DND-41 (cell line): ENCODE data around the gene NAA10.
A peak's percentile ranks its signal among the peaks of the same experiment; 100 is the strongest.

ENCODE experiments used
- ATAC-seq: fragments of 200-7000 bp; cut with Tn5 transposase; 3 replicates; pipeline ENCODE4 v1.9.1; 2021; ENCODE audit warnings: low read depth; ENCODE audit not compliant: insufficient read depth
- DNase-seq: peaks from one replicate; pipeline ENCODE4 v3.0.0-alpha.2; 2020
- H2AFZ ChIP-seq: 2 replicates; pipeline ENCODE4 v1.6.0; 2012; ENCODE audit warnings: low read depth, low read length
- H3K27ac ChIP-seq: 2 replicates; pipeline ENCODE4 v1.5.1; 2012; ENCODE audit warnings: low read length, inconsistent platforms
- H3K27me3 ChIP-seq: fragments of 200-600 bp; sonication (generic); 2 replicates; pipeline ENCODE4 v1.6.0; 2012; ENCODE audit warnings: low read length, mild to moderate bottlenecking, inconsistent platforms; ENCODE audit not compliant: insufficient read depth, poor library complexity
- H3K36me3 ChIP-seq: 2 replicates; pipeline ENCODE4 v1.5.1; 2012; ENCODE audit warnings: low read length, inconsistent platforms; ENCODE audit not compliant: insufficient read depth
- H3K4me1 ChIP-seq: 2 replicates; pipeline ENCODE4 v1.5.1; 2012; ENCODE audit warnings: mild to moderate bottlenecking, low read length; ENCODE audit not compliant: insufficient read depth
- H3K4me2 ChIP-seq: 2 replicates; pipeline ENCODE4 v1.6.0; 2012; ENCODE audit warnings: mild to moderate bottlenecking, moderate library complexity, low read length, inconsistent platforms; ENCODE audit not compliant: insufficient read depth
- H3K4me3 ChIP-seq, 2 experiments: fragments of 200-600 bp in 1 of 2; shearing (Covaris generic) in 1 of 2; 2 replicates each; pipeline ENCODE4 v1.5.1; 2012 to 2016; ENCODE audit warnings: inconsistent platforms in 2 of 2, low read length in 2 of 2, mild to moderate bottlenecking in 2 of 2, low read depth in 1 of 2, moderate library complexity in 1 of 2
- H3K79me2 ChIP-seq: 2 replicates; pipeline ENCODE4 v1.6.0; 2012; ENCODE audit warnings: low read length, inconsistent platforms; ENCODE audit not compliant: insufficient read depth
- H3K9ac ChIP-seq: 2 replicates; pipeline ENCODE4 v1.6.0; 2012; ENCODE audit warnings: low read depth, mild to moderate bottlenecking, inconsistent platforms, low read length, moderate library complexity
- H3K9me3 ChIP-seq: 2 replicates; pipeline ENCODE4 v1.5.1; 2012; ENCODE audit warnings: low read length, moderate library complexity, mild to moderate bottlenecking, inconsistent platforms; ENCODE audit not compliant: insufficient read depth, severe bottlenecking
- H4K20me1 ChIP-seq: 2 replicates; pipeline ENCODE4 v1.6.0; 2012; ENCODE audit warnings: low read length; ENCODE audit not compliant: insufficient read depth
- EZH2 ChIP-seq: IDR thresholded peaks from 3 replicates; pipeline ENCODE4 v1.6.1; 2012; ENCODE audit warnings: borderline replicate concordance, low read depth, mild to moderate bottlenecking, moderate library complexity, low read length, inconsistent platforms; ENCODE audit not compliant: severe bottlenecking
- TF ChIP-seq, protein P1 (sequence below): IDR thresholded peaks from 2 replicates; pipeline ENCODE4 v1.5.1; 2012; ENCODE audit warnings: borderline replicate concordance, low read length, moderate library complexity, mild to moderate bottlenecking; ENCODE audit not compliant: poor library complexity, severe bottlenecking; ENCODE audit errors: extremely low read depth

The NAA10 gene

DNA sequence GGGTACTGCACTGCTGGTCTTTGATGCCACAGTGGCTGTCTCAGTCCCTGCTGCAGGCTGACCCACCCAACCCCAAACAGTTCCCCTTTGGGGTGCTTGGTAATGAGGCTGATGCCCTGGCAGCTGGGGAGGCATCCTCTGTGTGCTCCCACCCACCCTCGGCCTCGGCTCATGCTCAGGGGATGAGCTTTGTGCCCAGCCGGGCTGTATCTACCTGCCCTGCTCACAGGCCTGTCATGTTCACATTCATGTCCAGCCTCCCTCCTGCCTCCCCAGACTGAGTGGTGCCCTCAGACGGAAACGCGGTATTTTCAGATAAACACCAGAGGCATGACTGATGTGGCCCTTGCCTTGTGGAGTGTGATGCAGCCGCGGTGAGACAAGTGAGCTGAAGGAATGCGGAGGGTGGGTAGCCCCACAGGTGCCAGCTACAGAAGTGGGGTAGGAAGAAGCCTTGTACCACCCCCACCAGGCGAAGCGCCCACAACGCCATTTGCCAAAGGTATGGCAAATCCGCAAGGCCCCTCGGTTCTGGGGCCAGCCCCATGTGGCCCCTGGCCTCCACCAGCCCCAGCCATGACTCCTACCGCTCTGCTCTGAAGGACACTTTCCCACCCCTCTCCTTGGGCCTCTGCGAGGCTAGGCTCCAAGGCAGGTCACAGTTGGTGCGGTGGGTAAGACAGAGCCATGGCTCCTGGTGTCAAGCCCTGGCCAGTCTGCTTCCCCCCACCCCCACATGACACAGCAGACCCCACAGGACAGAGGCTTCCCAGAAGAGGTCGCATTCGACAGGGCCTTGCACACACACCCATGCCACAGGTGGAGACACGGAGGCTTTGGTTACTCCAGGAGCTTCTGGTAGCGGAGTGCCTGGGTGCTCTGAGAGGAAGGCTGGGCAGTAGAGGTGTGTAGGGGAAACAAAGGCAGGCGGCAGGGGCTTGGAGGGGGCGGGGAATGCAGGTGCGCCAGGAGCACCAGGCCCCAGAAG, 11.4 kb upstream of the NAA10 start:
- Histone ChIP-seq H4K20me1 (peaks cover 2% of the 10 kb centered on the region), H3K79me2 (no peaks in the 10 kb centered on the region), H3K9ac (no peak overlapping the region), H3K4me2 (no peak overlapping the region), H3K9me3 (no peaks in the 10 kb centered on the region), H3K27ac (no peak overlapping the region), H2AFZ (no peak overlapping the region), H3K27me3 (no peaks in the 10 kb centered on the region), H3K36me3 (peaks cover 32% of the 10 kb centered on the region), H3K4me3 (no peak overlapping the region), H3K4me1 (peaks cover 13% of the 10 kb centered on the region)
- DNase-seq (no peak), ATAC-seq (no peak)
- no peak for TF ChIP-seq EZH2
- TF ChIP-seq, protein P1, sequence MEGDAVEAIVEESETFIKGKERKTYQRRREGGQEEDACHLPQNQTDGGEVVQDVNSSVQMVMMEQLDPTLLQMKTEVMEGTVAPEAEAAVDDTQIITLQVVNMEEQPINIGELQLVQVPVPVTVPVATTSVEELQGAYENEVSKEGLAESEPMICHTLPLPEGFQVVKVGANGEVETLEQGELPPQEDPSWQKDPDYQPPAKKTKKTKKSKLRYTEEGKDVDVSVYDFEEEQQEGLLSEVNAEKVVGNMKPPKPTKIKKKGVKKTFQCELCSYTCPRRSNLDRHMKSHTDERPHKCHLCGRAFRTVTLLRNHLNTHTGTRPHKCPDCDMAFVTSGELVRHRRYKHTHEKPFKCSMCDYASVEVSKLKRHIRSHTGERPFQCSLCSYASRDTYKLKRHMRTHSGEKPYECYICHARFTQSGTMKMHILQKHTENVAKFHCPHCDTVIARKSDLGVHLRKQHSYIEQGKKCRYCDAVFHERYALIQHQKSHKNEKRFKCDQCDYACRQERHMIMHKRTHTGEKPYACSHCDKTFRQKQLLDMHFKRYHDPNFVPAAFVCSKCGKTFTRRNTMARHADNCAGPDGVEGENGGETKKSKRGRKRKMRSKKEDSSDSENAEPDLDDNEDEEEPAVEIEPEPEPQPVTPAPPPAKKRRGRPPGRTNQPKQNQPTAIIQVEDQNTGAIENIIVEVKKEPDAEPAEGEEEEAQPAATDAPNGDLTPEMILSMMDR: no peak

DNA sequence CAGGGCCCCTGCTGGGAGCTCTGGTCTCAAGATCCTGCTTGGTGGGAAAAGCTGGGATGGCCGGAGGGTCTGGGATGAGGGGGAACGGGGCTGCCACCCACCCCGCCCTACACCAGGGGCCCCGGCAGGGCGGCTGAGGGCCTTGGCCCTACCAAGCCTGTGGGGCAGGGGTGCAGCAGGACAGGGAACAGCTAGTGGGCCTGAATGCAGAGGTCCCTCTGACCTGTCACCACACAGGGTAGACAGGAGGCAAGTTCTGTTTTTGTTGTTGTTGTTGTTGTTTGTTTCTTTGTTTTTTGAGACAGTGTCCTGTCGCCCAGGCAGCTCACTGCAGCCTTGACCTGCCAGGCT, 9.9 kb upstream of the NAA10 start:
- Histone ChIP-seq H3K4me1 (peaks cover 13% of the 10 kb centered on the region), H3K9ac (peak overlapping the region; percentile 50; the same call in 1 of the 2 replicates)
- TF ChIP-seq, protein P1: no peak
- no peak for TF ChIP-seq EZH2

DNA sequence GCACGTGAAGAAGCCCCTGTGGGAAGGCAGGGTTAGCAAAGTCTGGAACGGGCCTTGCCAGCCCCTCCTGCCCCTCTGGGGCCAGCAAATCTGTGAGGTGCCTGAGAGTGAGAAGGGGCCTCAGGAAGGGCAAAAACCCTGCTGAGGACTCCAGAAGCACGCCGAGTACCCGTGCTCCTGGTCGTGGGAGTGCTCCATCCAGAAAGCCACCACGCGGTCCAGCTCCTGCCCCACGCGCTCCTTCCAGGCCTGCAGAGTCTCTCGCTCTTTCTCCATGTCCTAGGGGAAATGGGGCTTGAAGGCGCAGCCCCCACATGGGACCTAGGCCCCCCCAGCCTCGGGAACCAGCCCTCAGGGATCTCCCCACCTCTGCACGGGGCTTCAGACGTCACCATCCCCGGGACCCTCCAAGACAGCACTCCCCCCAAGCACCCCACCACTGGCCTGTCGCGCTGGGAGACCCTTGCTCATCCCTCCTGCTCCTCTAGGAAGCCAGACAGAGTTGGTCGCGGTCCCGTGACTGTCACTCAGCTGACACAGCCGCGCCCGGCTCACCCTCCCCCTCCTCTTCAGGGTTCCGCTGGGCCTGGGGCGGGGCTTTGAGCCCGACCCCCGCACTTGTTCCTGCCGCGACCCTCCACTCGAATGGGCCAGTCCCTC, 9.4 kb upstream of the NAA10 start, which contains the start of gene RENBP:
Gene RENBP, minus strand, starts transcription at position 504 of the 660 bp plus-strand sequence. Its CDS starts 33 bp downstream, at position 471.
- ATAC-seq (peak; percentile 56), DNase-seq (peak; percentile 62)
- Histone ChIP-seq H4K20me1 (no peaks in the 10 kb centered on the region; the same call in 1 of the 2 replicates), H3K9ac (peak within 1 kb of the TSS; percentile 50), H3K4me2 (peak within 1 kb of the TSS; percentile 65), H3K79me2 (no peaks in the 10 kb centered on the region), H3K36me3 (peaks cover 13% of the 10 kb centered on the region), H3K4me1 (peaks cover 13% of the 10 kb centered on the region), H3K9me3 (no peaks in the 10 kb centered on the region), H2AFZ (peak within 1 kb of the TSS; percentile 45; the same call in 1 of the 2 replicates), H3K4me3 (peak within 1 kb of the TSS in 1 of 2 experiments; percentile 49; a peak in 2 of 4 replicates), H3K27me3 (no peaks in the 10 kb centered on the region), H3K27ac (peak within 1 kb of the TSS; percentile 35)
- TF ChIP-seq, protein P1: no peak
- TF ChIP-seq EZH2: no peak

More for the DNA sequence above, 9.9 kb upstream of the NAA10 start:
- no peaks in the 10 kb centered on the region for H3K9me3 ChIP-seq
- H3K4me2 ChIP-seq: peak overlapping the region; percentile 65
- no peaks in the 10 kb centered on the region for H3K79me2 ChIP-seq
- 0 out of 2 replicates have a peak overlapping the region, but pooled peaks have one; percentile 10 for H3K27ac ChIP-seq
- H2AFZ ChIP-seq: no peak overlapping the region
- peaks cover 17% of the 10 kb centered on the region for H3K36me3 ChIP-seq
- peak overlapping the region in 1 of 2 experiments; percentile 49; a peak in 2 of 4 replicates for H3K4me3 ChIP-seq
- H4K20me1 ChIP-seq: no peaks in the 10 kb centered on the region; the same call in 1 of the 2 replicates
- DNase-seq: no peak
- H3K27me3 ChIP-seq: no peaks in the 10 kb centered on the region
- no peak; the same call in 1 of the 3 replicates for ATAC-seq
